Effector CD8-positive, alpha-beta T cell (primary cell): Measurements from ENCODE around the gene HOXD8.

Experiments used
- DNase-seq: peaks from one replicate; lab custom pipeline; 2025; lab: John Stamatoyannopoulos, UW

The HOXD8 gene

GRCh38 chr2:176159663-176160250 lies 30.3 kb downstream of the HOXD8 start:
- DNase-seq, result no peak

GRCh38 chr2:176160251-176160985 lies 30.9 kb downstream of the HOXD8 start:
- DNase-seq, result no peak

GRCh38 chr2:176160986-176161824 lies 31.7 kb downstream of the HOXD8 start:
- no peak for DNase-seq

GRCh38 chr2:176161825-176162626 lies 32.5 kb downstream of the HOXD8 start:
- DNase-seq, result no peak

GRCh38 chr2:176162911-176163671 lies 33.6 kb downstream of the HOXD8 start:
- no peak for DNase-seq

- DNase-seq, result no peak
Observed at GRCh38 chr2:176163672-176164056, 34.2 kb downstream of the HOXD8 start.

GRCh38 chr2:176164201-176164600 lies 34.7 kb downstream of the HOXD8 start:
- no peak for DNase-seq

- no peak for DNase-seq
Observed at GRCh38 chr2:176164611-176165369, 35.3 kb downstream of the HOXD8 start.

- no peak for DNase-seq
Observed at GRCh38 chr2:176165370-176166050, 36.0 kb downstream of the HOXD8 start.

- no peak for DNase-seq
Observed at GRCh38 chr2:176166272-176166671, 36.8 kb downstream of the HOXD8 start.

- no peak for DNase-seq
Observed at GRCh38 chr2:176167398-176167797, 37.9 kb downstream of the HOXD8 start.

- DNase-seq, result no peak
Observed at GRCh38 chr2:176169181-176169580, 39.7 kb downstream of the HOXD8 start.

- no peak for DNase-seq
Observed at GRCh38 chr2:176169711-176170110, 40.2 kb downstream of the HOXD8 start.

- no peak for DNase-seq
Observed at GRCh38 chr2:176170602-176171305, 41.2 kb downstream of the HOXD8 start.

- no peak for DNase-seq
Observed at GRCh38 chr2:176171351-176172006, 42.0 kb downstream of the HOXD8 start.

GRCh38 chr2:176172007-176172894 lies 42.7 kb downstream of the HOXD8 start:
- no peak for DNase-seq

GRCh38 chr2:176172895-176173566 lies 43.5 kb downstream of the HOXD8 start:
- no peak for DNase-seq
